ENCODE results near the gene KCNN4.

Gene KCNN4

DNA sequence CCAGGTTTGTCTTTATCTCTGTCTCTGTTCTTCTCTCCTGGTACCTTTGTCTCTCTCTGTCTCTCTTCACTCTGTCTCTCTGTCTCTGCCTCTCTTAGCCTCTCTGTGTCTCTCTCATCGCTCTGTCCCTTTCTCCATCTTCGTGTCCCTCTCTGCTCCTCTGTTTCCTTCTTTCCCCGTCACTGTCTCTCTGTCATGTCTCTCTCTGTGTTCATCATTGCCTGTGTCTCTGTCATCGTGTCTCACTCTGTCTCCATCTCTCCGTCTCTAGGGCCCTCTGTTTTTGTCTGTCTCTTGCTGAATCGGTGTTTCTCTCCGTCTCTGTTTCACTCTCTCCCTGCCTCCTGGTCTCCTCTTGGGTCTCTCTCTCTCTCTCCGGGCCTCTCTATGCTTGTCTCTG, 2.9 kb upstream of the KCNN4 start:
- intact Hi-C loops (cut with DNase I; ENCODE audit: low total_unique reads): loop anchor here (2.0 kb wide), 1 partner anchor 39 kb away; no protein-coding TSS in a partner anchor
- peaks cover 0 to 35% of the 10 kb centered on the region in 2 donors for H3K27me3 ChIP-seq
- H3K27ac ChIP-seq: no peak overlapping the region
- H3K4me3 ChIP-seq: no peak overlapping the region
- TF ChIP-seq, protein P1, sequence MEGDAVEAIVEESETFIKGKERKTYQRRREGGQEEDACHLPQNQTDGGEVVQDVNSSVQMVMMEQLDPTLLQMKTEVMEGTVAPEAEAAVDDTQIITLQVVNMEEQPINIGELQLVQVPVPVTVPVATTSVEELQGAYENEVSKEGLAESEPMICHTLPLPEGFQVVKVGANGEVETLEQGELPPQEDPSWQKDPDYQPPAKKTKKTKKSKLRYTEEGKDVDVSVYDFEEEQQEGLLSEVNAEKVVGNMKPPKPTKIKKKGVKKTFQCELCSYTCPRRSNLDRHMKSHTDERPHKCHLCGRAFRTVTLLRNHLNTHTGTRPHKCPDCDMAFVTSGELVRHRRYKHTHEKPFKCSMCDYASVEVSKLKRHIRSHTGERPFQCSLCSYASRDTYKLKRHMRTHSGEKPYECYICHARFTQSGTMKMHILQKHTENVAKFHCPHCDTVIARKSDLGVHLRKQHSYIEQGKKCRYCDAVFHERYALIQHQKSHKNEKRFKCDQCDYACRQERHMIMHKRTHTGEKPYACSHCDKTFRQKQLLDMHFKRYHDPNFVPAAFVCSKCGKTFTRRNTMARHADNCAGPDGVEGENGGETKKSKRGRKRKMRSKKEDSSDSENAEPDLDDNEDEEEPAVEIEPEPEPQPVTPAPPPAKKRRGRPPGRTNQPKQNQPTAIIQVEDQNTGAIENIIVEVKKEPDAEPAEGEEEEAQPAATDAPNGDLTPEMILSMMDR (IDR thresholded peaks at IDR 0.05): no peak
- DNase-seq: no peak
- H3K9me3 ChIP-seq: no peaks in the 10 kb centered on the region
- H3K36me3 ChIP-seq: no peaks in the 10 kb centered on the region
- peaks cover 0 to 31% (median 7%) of the 10 kb centered on the region in 4 donors for H3K4me1 ChIP-seq

DNA sequence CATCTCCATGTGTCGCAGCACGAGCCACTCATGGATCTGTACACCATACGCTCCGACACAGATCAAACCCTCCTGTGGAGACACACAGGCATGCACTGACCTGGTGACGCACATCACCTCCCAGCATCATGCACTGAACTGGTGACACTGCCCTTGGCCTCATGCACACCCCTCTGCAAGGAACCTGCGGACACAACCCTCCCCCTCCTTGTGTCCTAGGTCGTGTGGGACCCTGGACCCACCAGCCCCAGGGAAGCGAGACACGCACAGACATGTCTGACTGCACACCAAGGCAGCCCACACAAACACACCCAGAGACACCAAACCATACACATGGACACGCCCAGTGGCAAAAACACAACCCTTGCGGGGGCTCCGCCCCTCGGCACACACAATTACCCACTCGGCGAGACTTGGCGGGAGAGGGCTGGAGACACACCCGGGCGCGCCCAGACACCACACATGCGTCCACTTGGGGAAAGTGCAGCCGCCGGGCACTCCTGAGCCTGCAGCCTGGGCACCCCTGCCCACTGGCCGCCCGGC, 2.0 kb upstream of the KCNN4 start:
- H3K27ac ChIP-seq: no peak overlapping the region

DNA sequence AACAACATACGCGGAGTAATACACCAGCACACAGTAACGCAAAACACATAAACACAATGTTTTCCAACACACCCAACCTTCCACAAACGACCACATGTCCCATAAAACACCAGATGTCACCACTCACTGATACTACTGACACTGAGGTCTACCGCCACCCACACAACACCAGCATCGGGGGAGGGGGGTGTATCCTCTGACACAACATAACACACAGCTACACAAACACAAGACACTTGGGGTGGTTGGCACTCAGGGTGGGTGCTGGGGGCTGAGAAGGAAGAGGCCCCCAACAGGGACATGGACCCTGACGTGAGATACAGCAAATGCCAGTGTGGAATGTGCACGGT, 1.5 kb upstream of the KCNN4 start:
- H3K27me3 ChIP-seq: peaks cover 0 to 39% of the 10 kb centered on the region in 2 donors
- no peak overlapping the region for H3K4me3 ChIP-seq
- intact Hi-C loops (cut with DNase I; ENCODE audit: low total_unique reads): no loop called here
- H3K27ac ChIP-seq: no peak overlapping the region
- H3K36me3 ChIP-seq: no peaks in the 10 kb centered on the region
- H3K4me1 ChIP-seq: peaks cover 0 to 39% (median 10%) of the 10 kb centered on the region in 4 donors
- H3K9me3 ChIP-seq: no peaks in the 10 kb centered on the region
- no peak for DNase-seq
- TF ChIP-seq, protein P1 (IDR thresholded peaks at IDR 0.05): no peak

More for the DNA sequence above, 2.0 kb upstream of the KCNN4 start:
- no peak for DNase-seq
- Histone ChIP-seq H3K4me3 (no peak overlapping the region), H3K36me3 (no peaks in the 10 kb centered on the region), H3K27me3 (peaks cover 0 to 38% of the 10 kb centered on the region in 2 donors), H3K4me1 (peaks cover 0 to 35% (median 8%) of the 10 kb centered on the region in 4 donors), H3K9me3 (no peaks in the 10 kb centered on the region)
- TF ChIP-seq, protein P1 (IDR thresholded peaks at IDR 0.05): no peak
- intact Hi-C loops (cut with DNase I; ENCODE audit: low total_unique reads): no loop called here

DNA sequence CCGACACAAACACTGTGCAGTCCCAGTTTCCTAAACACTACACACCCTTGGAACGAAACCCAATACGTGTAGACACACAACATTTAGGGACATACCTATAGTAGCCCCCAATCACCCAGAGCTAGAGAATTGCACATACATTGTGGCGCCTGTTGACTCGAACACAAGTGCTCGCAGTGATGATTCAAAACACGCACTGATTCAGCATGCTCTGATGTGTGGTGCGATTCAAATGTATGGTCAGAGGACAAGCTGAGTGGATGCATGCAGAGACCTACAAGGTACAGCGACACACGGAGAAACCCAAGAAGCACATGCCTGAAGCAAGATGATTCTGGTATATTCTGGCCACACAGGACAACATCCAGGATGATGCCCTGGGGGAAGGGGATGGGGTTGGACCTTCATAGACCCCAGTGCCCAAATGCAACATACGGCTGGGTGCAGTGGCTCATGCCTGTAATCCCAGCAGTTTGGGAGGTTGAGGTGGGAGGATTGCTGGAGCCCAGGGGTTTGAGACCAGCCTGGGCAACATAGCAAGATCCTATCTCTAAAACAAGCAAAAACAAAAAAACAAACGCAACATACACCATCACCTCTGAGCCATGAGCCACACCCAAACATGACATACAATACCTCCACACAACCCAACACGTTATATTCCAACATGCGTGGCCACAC, 997 bp upstream of the KCNN4 start:
- H3K36me3 ChIP-seq: no peaks in the 10 kb centered on the region
- H3K4me1 ChIP-seq: peaks cover 0 to 39% (median 10%) of the 10 kb centered on the region in 4 donors
- H3K9me3 ChIP-seq: no peaks in the 10 kb centered on the region
- H3K4me3 ChIP-seq: no peak overlapping the region
- DNase-seq: no peak
- TF ChIP-seq, protein P1 (IDR thresholded peaks at IDR 0.05): no peak
- intact Hi-C loops (cut with DNase I; ENCODE audit: low total_unique reads): no loop called here
- peaks cover 0 to 39% of the 10 kb centered on the region in 2 donors for H3K27me3 ChIP-seq
- no peak overlapping the region for H3K27ac ChIP-seq

DNA sequence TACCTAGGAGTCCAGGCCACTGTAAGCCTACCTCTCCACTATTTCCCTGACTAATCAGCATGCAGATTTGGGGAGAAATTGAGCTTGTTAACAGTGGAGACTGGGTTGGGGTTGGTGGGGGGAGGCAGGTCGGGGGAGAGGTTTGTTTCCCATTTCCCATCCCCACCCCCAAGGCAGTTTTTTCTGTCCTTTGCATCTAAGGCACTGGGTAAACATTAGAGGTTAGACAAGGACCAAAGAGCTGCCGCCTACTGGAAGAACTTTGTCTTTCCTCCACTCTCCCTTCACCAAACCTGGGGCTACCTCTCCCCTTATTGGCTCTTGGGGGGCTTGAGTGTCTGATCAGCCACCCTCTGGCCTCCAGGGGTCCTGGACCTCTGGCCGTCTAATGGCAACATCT, 953 bp downstream of the KCNN4 start:
- no peaks in the 10 kb centered on the region for H3K36me3 ChIP-seq
- intact Hi-C loops (cut with DNase I; ENCODE audit: low total_unique reads): no loop called here
- no peaks in the 10 kb centered on the region for H3K9me3 ChIP-seq
- DNase-seq: no peak
- H3K27me3 ChIP-seq: peaks cover 0 to 48% of the 10 kb centered on the region in 2 donors
- H3K4me1 ChIP-seq: peaks cover 2 to 34% (median 9%) of the 10 kb centered on the region in 4 donors
- peak overlapping the region; percentile 5 to 22 for H3K4me3 ChIP-seq
- peak overlapping the region in 1 of 2 donors; percentile 32 for H3K27ac ChIP-seq
- TF ChIP-seq, protein P1 (IDR thresholded peaks at IDR 0.05): no peak

Measured in tibial artery (tissue), 4 donors.